ENCODE measurements around the gene LAMA2.

The LAMA2 gene

DNA sequence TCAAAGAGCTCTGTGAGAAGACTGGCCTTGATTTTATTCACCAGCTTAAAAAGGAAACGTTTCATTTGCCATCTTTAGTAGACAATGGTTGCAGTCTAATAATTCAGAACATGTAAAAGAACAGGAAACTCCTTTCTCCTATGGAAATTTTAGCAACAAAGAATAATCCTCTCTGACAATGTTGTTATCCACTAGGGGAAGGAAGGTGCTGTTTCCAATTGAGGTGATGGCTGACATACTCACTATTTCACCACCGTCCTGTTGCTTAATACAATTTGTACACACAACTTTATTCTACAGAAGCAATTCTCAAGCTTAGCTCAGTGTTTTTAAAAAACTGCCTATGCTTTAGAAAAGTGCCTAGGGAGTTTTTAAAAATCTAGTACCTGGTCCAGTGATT, 634.4 kb downstream of the LAMA2 start:
- no peak for DNase-seq (ENCODE audit: low spot score)

DNA sequence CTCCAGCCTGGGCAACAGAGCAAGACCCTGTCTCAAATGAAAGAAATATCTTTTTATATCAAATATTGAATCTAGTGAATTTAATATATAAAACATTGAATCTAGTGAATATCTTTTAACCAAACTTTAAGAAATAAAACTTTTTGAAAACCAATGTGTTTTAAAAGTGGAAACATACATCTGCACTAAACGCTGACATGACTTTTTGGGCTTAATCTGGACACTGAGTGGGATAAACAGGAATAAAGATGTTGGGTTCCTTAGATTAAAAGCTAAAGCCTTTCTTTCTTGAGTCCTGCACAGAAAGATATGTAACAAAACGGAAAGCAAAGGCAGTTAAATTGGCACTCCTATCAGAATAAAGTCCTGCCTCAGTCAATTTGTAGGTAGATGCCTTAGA, 636.8 kb downstream of the LAMA2 start:
- no peak for DNase-seq (ENCODE audit: low spot score)

DNA sequence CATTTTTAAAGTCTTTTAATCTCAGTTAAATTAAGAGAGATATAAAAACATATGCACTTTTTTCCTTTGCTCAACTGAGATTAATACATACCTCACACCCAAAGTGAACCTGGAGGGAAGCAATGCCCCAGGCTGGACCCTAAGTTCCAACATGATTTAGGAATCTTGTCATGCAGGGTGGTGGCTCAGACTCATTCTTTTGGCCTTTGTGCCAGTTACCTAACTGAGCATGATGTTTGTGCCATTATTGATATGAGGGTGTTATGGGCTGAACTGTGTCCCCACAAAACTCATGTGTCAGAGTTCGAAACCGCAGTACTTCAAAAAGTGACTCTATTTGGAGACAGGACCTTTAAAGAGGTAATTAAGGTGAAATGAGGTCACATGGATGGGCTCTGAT, 639.0 kb downstream of the LAMA2 start:
- DNase-seq (ENCODE audit: low spot score): no peak

DNA sequence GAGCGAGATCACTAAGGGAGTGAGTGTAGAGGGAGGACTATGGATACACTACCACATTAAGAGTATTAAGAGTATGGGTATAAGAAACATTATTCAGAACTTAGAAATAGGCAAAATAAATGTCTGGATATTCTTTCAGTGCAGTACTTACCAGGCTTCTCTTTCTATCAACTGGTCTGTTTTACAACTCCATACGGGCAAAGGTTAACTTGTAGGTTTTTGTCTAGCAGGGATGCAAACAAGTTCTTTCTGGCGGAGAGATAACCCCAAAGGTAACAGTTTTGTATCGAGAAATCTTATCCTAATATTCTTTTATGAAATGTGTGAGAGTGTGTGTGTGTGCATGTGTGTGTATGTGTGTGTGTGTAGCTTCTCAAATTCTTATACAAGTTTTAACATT, 640.9 kb downstream of the LAMA2 start:
- DNase-seq (ENCODE audit: low spot score): no peak

DNA sequence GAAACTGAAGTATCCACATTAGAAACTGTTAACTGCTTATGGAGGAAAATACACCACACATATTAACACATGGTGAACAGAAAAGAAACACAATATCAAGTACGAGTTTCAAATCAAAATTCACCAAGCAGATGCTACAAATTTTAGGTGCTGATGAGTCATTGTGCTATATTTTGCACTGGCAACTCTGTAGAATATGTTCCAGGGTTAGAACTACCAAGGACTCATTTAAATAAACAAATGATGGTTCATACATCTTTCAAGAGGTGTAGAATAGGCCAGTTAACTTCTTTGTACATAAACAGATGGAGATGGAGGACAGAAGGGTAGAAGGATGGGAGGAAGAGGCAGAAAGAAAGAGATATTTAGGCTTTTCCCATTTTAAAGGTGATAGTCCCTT, 642.1 kb downstream of the LAMA2 start:
- DNase-seq (ENCODE audit: low spot score): no peak

DNA sequence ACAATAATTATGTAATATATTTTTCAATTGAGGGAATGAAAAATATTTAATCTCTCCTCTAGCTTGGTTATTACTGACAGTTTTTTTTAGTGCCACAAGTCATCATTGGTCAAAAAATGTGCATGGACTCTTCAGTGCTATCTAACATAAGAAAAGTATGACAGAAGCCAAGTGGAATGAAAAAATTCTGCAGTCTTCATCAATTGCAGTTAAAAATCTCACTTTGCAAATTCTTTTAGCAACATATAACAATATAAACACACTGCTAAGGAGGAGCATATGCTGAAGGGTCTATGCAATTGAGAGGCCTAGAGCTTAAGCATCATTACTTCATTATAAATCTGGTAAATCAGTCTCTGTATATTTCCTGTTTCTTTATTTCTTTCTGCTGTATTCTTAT, 652.0 kb downstream of the LAMA2 start:
- no peak for DNase-seq (ENCODE audit: low spot score)

DNA sequence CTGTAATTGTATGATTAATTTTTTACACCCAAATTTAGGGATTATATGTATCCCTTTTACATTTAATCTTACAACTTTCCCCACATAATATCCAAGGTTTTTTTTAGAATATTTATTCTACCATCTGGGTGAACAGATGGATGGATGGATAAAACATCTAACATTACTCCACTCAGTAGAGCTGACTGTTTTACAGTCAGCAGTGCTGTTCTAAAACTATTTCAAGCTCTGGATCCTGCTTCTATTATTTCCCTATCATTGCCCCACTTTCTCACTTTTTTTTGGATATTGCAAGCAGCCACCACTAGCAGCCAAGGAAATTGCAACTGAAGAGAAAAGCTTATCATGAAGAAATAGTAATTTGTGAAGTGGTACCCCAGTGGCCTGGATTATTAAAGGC, 653.3 kb downstream of the LAMA2 start:
- DNase-seq (ENCODE audit: low spot score): no peak

DNA sequence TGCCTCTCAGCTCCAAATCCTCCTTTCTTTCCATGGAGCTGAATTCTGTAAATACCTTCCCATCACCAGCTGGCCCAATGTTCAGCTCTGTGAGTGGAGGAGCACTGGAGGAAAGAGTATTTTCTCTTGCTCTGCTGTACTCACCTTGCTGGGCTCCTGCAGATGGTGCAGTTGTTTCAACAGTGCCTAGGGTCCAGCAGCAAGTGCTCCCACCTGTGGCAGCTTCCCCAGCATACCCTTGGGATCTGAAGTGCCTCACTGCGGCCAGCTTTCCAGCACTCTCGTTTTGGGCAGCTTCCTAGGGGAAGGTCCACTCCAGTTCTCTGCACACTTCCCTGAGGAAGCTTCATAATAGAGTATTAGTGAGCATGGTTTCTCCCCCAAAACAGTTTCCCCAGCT, 656.1 kb downstream of the LAMA2 start:
- DNase-seq (ENCODE audit: low spot score): no peak

DNA sequence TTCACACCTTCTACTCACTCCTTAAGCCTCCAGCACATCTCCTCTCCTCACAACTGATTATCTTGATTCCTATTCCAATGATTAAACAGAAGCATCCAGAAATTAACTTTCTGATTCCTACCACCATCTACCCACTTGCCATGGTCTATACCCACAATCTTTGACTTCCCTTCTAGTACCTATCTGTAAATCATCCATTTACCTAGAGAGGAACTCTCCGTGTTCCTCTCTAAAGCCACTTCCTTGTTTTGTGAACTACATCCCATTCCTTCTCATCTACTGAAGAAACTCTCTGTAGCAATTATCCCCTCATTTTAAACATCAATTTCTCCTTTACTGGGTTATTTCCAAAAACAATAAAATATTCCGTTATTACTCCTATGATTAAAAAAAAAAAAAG, 659.8 kb downstream of the LAMA2 start:
- DNase-seq (ENCODE audit: low spot score): no peak

DNA sequence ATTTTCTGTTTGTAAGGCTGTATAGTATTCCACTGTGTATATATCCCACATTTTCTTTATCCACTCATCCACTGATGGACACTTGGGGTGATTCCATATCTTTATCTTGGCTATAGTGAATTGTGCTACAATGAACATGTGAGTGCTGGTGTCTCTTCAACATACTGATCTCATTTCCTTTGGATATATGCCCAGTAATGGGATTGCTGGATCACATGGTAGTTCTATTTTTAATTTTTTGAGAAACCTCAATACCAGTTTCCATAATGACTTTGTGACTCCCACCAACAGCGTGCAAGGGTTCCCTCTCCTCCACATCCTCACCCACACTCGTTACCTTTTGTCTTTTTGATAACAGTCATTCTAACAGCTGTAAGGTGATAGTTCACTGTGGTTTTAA, 661.0 kb downstream of the LAMA2 start:
- no peak for DNase-seq (ENCODE audit: low spot score)

DNA sequence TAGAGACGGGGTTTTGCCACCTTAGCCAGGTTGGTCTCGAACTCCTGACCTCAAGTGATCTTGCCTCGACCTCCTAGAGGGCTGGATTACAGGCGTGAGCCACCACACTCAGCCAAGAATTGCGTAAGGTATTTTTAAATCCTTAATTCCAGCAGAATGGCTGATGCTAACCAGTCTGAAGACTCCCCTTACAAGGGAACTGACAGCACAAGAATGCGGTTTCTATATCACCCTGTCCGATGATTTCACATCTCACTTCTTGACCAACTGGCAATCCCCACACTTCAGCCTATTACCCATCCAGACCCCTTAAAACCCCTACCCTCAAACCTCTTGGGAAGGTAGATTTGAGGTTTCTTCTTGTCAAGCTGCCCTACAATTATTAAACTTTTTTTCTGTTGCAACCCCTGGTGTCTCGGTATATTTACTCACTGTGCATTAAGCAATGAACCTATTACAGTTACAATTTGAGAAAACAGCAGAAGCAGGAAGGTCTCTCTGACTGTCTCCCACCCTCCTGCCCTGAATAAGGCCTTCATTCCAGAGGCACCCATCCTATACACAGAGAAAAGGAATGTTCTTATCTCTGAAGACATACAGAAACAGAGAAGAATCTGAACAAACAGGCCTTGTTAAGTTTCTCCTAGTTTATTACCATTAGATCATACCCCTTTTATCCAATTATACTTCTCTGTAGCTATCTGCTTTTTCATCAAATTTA, 662.1 kb downstream of the LAMA2 start:
- no peak for DNase-seq (ENCODE audit: low spot score)

DNA sequence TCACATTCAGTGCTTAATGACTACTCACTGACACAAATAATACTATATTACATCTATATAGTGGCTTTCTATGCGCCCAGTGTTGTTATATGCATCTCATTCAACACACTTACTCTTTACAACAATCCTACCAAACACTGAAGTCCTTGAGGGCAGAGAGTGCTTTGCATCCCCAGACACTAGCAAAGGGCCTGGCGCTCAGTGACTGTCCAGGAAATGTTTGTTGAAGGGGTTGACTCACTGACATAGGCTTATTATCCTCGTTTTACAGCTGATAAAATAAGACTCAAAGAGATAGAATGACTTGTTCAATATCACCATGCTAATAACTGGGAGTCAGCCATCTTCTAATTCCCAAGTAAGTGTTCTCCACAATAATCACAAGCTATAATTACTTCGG, 663.8 kb downstream of the LAMA2 start:
- DNase-seq (ENCODE audit: low spot score): no peak

DNA sequence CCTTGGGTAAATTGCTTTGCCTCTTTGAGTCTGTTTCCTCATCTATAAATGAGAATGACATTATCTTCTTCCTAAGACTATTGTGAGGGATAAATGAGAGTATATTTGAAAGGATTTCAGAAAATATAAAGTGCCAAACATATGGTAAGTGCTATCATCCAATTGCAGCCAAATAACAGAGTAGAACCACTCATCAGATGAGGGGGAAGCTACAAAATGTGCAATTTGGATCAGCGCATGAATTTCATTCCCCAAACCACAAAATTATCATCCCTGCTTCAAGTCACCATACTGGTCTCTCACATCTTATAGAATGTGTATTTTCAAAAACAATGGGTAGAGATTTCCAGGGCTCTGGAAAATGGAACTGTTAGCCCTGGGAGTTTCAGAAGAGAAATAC, 668.5 kb downstream of the LAMA2 start:
- DNase-seq (ENCODE audit: low spot score): no peak

DNA sequence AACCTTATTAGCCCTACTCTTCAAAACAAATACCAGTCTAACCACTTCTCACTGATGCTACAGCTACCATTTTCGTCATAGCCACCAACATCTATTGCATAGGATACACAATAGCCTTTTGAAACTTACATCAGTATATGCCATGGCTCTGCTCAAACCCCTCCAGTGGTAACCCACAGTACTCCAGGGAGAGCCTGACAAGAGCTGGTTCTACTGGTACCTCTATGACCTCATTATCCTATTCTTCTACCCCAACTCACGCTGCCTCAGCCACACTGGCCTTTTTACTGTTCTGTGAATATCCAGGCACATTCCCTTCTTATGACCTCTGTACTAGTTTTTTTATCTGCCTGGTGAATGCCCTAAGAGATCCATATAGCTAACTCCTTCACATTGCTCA, 669.5 kb downstream of the LAMA2 start:
- no peak for DNase-seq (ENCODE audit: low spot score)

DNA sequence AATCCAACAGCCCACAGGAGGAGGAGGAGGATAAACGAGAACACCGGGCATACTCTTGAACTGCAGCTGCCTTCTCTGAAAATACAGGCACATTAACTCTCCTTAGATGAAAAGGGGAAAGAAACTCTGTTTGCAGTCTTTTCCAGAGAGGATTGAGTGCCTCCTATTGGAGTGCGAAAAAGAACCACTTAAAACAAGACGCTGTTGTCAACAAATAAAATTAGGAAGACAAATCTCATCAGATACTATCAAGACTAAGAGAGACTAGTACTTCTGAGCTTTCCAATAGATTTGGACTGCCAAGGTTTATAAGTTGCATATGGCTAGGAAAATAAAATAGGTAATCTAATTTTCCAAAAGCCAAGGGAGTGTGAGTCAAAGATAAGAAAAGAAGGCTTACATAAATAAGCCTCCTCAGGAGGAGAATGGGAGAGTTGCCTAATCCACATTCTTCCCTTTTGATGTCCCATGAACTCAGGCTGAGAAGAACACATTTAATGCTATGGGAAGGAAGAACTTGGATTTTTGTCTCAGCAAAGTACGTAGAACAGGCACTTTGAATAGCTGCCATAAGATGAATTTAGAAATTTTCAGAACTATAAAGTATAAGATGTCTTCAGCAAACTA, 672.4 kb downstream of the LAMA2 start:
- DNase-seq (ENCODE audit: low spot score): no peak

DNA sequence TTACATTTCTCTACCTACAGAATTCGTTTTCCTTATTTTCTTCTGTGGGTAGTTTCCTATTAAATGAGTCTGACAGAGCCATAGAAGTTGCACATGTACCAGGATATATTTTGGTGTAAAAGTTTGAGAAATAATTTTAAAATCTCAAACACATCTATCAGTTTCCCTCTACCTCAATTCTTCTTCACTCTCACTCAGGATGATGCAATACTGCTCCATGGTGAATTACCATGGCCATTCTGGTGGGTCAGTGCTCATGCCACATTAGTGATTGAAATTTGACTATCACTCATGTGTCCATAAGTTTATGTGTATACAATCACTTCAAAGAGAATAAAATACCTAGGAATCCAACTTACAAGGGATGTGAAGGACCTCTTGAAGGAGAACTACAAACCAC, 675.3 kb downstream of the LAMA2 start:
- DNase-seq (ENCODE audit: low spot score): no peak

DNA sequence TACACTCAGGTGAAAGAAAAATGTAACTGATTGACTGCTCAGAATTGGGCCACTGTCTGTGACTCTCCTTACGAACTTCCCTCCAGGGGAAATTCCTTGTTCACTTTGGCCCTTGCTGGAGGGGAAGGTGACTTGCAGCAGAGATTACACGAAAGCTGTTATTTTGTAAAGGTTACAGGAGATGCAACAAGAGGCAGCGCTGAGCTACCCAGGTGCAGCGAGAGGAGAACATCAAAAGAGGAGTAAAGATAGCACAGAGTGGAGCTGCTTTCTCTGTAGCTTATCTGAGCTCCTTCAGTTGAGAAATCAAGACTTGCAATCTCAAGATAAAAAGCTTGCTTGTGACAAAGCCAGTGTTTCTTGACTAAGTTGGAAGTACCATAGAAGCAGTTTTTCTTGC, 682.4 kb downstream of the LAMA2 start:
- no peak for DNase-seq (ENCODE audit: low spot score)

DNA sequence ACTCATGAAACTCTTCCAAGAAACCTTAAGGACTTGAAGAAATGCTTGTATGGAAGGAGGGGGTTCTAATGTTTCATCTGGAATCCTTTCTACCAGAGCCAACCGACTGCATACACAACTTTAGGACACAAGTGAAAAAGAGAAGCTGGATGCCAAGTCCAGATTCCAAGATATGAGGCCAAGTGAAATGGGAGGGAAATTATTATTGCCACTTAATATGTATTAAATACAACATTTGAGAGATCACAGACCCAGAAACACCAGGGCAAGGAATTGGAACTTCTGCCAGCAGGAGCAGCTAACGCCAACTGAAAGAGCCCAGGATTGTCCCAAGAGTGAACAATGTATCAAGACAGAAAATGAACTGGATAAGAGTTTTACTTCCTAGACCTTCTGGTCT, 682.9 kb downstream of the LAMA2 start:
- no peak for DNase-seq (ENCODE audit: low spot score)
